T-helper 1 cell (primary cell): ENCODE results near the gene TMTC1.
"Not testable (repeated sequence)": the region's sequence is repeated elsewhere in the genome, so short reads cannot be mapped to it uniquely, and the experiment has no call there.

Source experiments
- DNase-seq, 5 donors: peaks; one replicate each; pipeline ENCODE4 v3.0.0-alpha.2; 2012 to 2020

Gene TMTC1

GRCh38 chr12:29656762-29657538 is 126.8 kb downstream of the TMTC1 start:
- DNase-seq = no peak

GRCh38 chr12:29655861-29656260 is 127.9 kb downstream of the TMTC1 start:
- DNase-seq = no peak

GRCh38 chr12:29653286-29653685 is 130.5 kb downstream of the TMTC1 start:
- DNase-seq = no peak

DNA sequence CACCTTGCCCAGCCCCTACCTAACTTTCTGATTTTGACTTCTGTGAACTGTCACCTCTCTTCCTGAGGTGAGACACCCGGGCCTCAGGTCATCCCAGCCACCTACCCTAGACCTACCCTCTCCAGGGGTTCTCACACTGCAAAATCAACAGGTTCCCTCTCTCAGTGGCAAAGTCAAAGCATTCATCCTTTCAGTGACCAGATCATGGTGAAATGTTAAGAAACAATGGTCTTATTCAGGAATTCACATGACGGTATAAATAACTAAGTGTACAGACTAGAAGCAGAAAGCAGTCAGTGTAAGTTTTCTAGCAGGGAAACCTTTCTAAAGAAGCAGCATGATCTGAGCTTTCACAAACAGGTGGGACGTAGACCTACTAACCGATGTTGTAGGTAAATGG is 133.4 kb downstream of the TMTC1 start:
- DNase-seq = no peak

DNA sequence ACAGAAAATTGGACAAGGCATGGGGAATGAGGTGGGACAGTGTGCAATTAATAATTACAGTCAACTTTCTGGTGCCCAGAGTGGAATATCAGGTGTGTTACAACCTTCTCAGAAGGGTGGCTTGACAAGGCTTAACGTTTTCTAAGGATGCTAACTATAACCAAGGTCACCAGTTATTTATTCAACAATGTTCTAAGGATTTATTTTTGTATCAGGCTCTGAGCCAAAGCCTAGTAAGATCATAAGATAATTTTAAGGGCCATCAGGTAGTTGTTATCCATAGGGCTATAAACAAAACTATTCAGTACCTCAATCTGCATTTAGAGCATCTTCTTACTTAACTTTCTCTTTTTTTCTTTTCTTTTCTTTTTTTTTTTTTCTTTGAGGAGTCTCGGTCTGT is 134.0 kb downstream of the TMTC1 start:
- DNase-seq = no peak

DNA sequence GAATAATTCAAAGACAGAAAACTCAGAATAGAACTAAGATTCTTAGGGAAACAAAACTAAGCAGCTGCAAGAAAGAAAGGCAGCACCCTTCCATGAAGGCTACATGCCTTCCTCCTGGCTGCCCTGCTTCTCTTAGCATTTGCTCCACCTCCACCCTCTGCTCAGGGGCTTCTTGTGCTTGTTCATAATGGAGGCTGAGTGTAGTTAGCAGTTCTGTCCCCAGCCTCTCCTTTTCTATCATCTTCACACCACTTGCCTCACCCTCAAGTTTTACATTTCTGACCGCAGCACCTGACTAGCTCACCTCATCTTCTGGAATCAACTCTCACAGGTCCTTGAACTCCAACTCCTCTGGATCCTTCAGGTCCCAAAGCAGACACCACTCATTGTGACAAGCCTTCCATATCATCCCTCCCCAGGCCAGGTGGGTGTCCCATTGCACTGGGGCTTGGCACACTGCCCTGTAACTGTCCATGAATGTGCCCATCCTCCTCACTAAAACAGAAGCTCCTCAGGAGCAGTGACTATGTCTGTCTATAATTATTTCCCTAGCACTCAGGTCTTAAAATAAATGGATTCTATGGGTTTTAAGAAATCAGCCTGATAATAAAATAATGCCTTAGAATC is 139.1 kb downstream of the TMTC1 start:
- no peak for DNase-seq

GRCh38 chr12:29640589-29641345 is 143.0 kb downstream of the TMTC1 start:
- no peak for DNase-seq

GRCh38 chr12:29639893-29640495 is 143.7 kb downstream of the TMTC1 start:
- DNase-seq = no peak

- DNase-seq = no peak
These were observed 145.2 kb downstream of the TMTC1 start for GRCh38 chr12:29638528-29638927.

- DNase-seq = no peak
These were observed 149.7 kb downstream of the TMTC1 start for GRCh38 chr12:29634057-29634456.

DNA sequence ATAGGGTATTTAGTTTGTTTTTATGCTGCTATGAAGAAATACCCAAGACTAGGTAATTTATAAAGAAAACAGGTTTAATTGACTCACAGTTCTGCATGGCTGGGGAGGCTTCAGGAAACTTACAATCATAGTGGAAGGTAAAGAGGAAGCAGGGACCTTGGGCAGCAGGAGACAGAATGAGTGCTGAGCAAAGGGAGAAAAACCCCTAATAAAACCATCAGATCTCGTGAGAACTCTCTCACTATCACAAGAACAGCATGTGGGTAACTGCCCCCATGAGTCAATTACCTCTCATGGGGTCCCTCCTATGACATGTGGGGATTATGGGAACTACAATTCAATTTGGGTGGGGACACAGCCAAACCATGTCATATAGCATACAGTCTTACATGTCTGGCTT is 153.6 kb downstream of the TMTC1 start:
- not testable (repeated sequence) for DNase-seq

DNA sequence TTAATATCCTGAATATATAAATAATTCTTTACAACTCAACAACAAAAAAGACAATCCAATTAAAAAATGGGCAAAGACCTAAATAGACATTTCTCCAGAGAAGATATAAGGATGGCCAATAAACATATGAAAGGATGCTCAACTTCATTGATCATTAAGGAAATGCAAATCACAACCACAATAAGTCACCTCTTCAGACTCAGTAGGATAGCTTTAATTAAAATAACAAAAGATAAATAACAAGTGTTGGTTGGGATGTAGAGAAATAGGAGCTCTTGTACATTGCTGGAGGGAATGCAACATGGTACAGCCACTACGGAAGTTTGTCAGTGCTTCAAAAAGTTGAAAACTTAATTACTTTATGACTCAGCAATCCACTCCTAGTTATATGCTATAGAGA is 156.5 kb downstream of the TMTC1 start:
- DNase-seq = no peak

DNA sequence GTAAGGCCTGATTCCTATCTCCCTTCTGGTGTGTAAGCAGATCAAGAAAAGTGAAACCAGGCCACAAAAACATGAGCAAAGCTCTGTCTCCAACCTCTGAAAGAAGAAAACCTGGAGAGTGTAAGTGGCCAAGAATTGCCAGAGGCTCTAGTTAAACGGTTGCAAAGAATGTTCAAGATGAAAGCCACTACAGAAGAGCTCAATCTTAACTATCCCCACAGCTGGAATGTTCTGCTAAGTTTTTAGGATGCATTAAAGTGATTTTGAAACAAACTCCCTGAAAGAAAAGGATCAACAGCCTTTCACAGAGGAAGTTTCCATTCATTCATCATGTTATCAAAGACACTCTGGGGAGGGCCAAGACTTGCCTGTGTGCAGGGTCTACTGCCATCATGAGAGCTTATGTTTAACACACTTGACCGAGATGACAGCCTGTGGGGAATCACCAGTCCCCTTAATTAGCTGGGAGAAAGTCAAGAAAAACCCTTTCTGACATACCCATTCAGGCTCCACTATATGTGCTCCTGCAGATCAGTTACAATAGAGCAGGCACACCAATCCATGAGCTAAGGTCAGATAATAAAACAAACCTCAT is 158.3 kb downstream of the TMTC1 start:
- DNase-seq = no peak

DNA sequence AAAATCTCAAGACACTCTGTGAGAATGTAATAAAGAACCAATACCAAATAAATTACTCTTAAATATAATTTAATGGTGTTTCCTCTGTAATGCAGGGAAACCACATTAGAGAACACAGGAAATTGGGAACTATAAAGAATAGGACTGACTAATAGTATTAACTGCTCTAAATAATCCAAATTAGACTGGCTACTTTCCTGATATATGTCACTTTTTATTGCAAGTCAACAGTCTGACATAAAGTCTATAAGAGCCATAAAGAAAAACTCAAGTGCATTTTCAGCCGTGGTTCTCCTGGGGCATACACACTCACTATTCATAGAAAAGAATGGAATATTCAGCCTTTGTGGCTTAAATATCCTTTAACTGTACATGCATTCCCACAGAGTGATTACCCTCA is 161.5 kb downstream of the TMTC1 start:
- no peak for DNase-seq

DNA sequence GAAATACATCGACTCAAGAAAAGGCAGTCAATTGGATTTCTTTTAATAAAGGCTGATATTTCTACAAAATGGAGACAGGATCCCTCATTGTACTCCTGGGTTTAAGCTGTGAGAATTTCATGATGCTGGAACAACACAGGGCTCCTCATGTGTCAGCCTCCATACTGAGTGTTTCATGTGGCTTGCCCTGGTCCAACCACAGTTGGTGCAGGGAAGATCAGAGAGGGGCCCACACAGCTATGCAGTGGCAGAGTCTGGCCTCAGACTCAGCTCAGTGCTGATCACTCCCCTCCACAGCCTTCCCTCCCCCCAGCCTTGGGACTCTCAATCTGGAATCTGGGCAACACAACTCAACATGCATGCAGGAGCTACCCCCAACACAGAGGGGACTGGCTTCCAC is 163.7 kb downstream of the TMTC1 start:
- DNase-seq = no peak

GRCh38 chr12:29617407-29617803 is 166.3 kb downstream of the TMTC1 start:
- DNase-seq = no peak

DNA sequence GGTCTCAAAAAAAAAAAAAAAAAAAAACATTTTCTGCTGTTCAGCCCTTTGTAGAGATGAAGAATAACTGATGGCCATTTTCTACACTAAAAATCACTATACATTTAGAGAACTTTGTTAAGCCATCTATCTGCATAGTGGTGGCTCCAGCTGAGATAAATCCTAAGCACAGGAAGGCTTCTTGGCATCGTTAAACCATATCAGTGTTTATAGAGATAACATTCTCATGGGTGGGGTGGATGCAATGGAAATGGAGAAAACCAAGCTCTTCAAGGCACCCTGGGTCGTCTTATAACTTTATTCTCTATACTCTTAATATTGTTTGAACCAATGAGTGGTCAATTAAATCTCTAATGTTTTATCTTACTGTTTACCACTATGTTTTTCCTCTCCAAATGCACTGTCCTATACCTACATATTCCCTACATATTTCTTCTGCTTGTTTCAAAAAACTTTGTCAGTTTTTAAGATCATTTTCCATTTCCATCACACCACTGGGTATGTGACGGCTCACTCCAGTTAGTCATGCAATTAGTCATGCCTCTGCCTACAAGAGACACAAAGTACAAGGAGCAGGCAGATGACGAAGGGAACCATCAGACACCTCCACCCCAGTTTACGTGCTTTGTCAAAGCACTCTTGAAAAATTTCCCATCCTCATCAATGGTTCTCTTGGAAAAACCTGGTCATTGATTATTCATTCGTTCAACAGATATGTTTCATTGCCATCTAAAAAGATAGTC is 166.9 kb downstream of the TMTC1 start:
- DNase-seq = no peak

- DNase-seq = no peak
These were observed 168.9 kb downstream of the TMTC1 start for GRCh38 chr12:29614694-29615325.

DNA sequence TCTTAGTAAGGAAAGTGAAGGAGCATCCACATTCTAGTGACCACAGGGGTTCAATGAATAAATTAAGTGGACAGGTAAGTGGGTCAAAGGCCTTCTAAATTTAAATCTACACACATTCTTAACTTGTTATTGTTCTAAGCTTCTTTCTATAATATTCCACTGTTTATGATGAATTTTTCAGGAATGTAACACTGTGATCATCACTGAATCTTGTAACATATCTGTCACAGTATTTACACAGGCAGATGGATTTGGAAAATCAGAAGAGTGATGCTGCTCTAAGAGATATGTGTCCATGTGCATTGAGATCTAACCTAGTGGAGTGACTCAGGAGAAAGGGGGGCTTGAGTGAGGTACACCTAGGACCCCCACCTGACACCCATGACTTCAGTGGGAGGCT is 170.8 kb downstream of the TMTC1 start:
- no peak for DNase-seq

DNA sequence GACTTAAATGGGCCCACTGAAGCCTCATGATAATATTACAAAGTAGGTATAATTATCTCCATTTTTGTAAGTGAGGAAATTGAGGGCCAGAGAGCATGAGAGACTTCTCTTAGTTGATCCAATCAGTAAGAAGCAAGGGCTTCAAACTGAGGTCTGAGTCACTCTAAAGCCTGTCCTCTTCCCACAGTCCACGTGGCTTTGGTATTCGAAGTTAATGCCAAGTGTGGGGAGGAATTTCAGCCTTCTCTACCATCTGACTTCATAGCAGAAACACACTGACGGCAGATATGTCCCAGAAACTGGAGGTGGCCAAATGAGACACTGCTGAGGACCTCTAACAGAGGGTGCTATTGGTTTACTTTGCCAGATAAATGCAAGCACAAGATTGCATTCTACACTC is 171.8 kb downstream of the TMTC1 start:
- DNase-seq = no peak

GRCh38 chr12:29610473-29611170 is 173.1 kb downstream of the TMTC1 start:
- DNase-seq = no peak
